GM19467 (cell line): ENCODE data around the gene ACACA.
"Not testable (repeated sequence)": the region's sequence is repeated elsewhere in the genome, so short reads cannot be mapped to it uniquely, and the experiment has no call there.

Experiments
- ATAC-seq: cut with Tn5 transposase; IDR thresholded peaks from one replicate; pipeline ENCODE4 v1.9.1; 2021; ENCODE audit warnings: mild to moderate bottlenecking, moderate library complexity; ENCODE audit not compliant: unreplicated experiment

Gene ACACA

GRCh38 chr17:37356796-37357569 is 49.7 kb downstream of the ACACA start:
- ATAC-seq: not testable (repeated sequence)

- not testable (repeated sequence) for ATAC-seq
Measured at GRCh38 chr17:37346863-37347402, 59.7 kb downstream of the ACACA start.

- no peak for ATAC-seq
Measured at GRCh38 chr17:37344519-37344918, 62.1 kb downstream of the ACACA start.

- ATAC-seq: no peak
Measured at GRCh38 chr17:37342589-37342988, 64.0 kb downstream of the ACACA start.

GRCh38 chr17:37340804-37341203 is 65.8 kb downstream of the ACACA start:
- ATAC-seq: no peak

GRCh38 chr17:37339321-37339720 is 67.3 kb downstream of the ACACA start:
- no peak for ATAC-seq

GRCh38 chr17:37338847-37339246 is 67.8 kb downstream of the ACACA start:
- no peak for ATAC-seq

GRCh38 chr17:37327341-37328090 is 79.1 kb downstream of the ACACA start:
- ATAC-seq: no peak

GRCh38 chr17:37322826-37323561 is 83.6 kb downstream of the ACACA start:
- ATAC-seq: no peak

GRCh38 chr17:37322106-37322505 is 84.5 kb downstream of the ACACA start:
- ATAC-seq: no peak

- ATAC-seq: no peak
Measured at GRCh38 chr17:37318931-37319594, 87.6 kb downstream of the ACACA start.

- no peak for ATAC-seq
Measured at GRCh38 chr17:37317867-37318266, 88.8 kb downstream of the ACACA start.

GRCh38 chr17:37315601-37316000 is 91.0 kb downstream of the ACACA start:
- no peak for ATAC-seq

- no peak for ATAC-seq
Measured at GRCh38 chr17:37312137-37312923, 94.3 kb downstream of the ACACA start.

GRCh38 chr17:37310940-37311339 is 95.7 kb downstream of the ACACA start:
- ATAC-seq: no peak

GRCh38 chr17:37309051-37309450 is 97.6 kb downstream of the ACACA start:
- ATAC-seq: no peak

- ATAC-seq: no peak
Measured at GRCh38 chr17:37305406-37305905, 101.2 kb downstream of the ACACA start.

GRCh38 chr17:37301288-37301687 is 105.3 kb downstream of the ACACA start:
- no peak for ATAC-seq

- no peak for ATAC-seq
Measured at GRCh38 chr17:37300683-37301082, 106.0 kb downstream of the ACACA start.
